H1 (cell line): ENCODE results near the gene RIPOR3. TPM values are rescaled to one million over a fixed set of nuclear protein-coding genes. Genes with fewer than 3 reads are reported as not detected.

ENCODE experiments used
- CTCF ChIA-PET: fragments of 300-600 bp; sonication (Branson Sonifier 250); formaldehyde crosslinking; loops from one replicate; lab custom pipeline; 2021; ENCODE audit not compliant: partially characterized antibody; lab: Charles Lee
- POLR2A ChIA-PET: fragments of 300-600 bp; sonication (Branson Sonifier 250); formaldehyde crosslinking; loops from one replicate; lab custom pipeline; 2021; ENCODE audit warnings: inconsistent platforms; ENCODE audit not compliant: partially characterized antibody; lab: Charles Lee
- DNase-seq, 2 experiments: peaks; one replicate each; pipeline versions ENCODE4 v3.0.0 to v3.0.0-alpha.2; 2010 to 2022; ENCODE audit warnings: low spot score in 2 of 2, low read depth in 1 of 2, mixed read lengths in 1 of 2
- FAIRE-seq: peaks from 2 replicates; lab custom pipeline; 2011; peaks lifted over from hg19 to GRCh38; lab: Jason Lieb, UNC
- H2AFZ ChIP-seq: 2 replicates; pipeline ENCODE4 v1.8.1; 2012; ENCODE audit warnings: low read length, inconsistent platforms
- H2AK5ac ChIP-seq: 2 replicates; pipeline ENCODE4 v1.6.1; 2013; ENCODE audit warnings: low read depth, low read length
- H2BK120ac ChIP-seq: replicated peaks from 2 replicates; pipeline ENCODE3; 2013; ENCODE audit warnings: low read depth, low read length, inconsistent platforms
- H2BK12ac ChIP-seq: 2 replicates; pipeline ENCODE4 v1.6.1; 2013; ENCODE audit warnings: low read depth, low read length
- H2BK15ac ChIP-seq: 2 replicates; pipeline ENCODE4 v1.6.1; 2013; ENCODE audit warnings: low read length
- H2BK20ac ChIP-seq: 2 replicates; pipeline ENCODE4 v1.6.1; 2013; ENCODE audit warnings: low read length
- H2BK5ac ChIP-seq: 2 replicates; pipeline ENCODE4 v1.6.1; 2013; ENCODE audit warnings: low read depth, low read length
- H3K14ac ChIP-seq: 2 replicates; pipeline ENCODE4 v1.6.1; 2013; ENCODE audit warnings: inconsistent platforms; ENCODE audit not compliant: insufficient read length
- H3K18ac ChIP-seq: 2 replicates; pipeline ENCODE4 v1.6.1; 2013; ENCODE audit warnings: low read length; ENCODE audit errors: extremely low read depth
- H3K23ac ChIP-seq: 2 replicates; pipeline ENCODE4 v1.6.1; 2013; ENCODE audit warnings: inconsistent platforms; ENCODE audit not compliant: insufficient read length
- H3K23me2 ChIP-seq: 2 replicates; pipeline ENCODE4 v1.6.1; 2013; ENCODE audit warnings: low read depth, low read length
- H3K27ac ChIP-seq: 2 replicates; pipeline ENCODE4 v1.6.1; 2011; ENCODE audit warnings: low read depth, low read length, inconsistent platforms
- H3K27me3 ChIP-seq, 4 experiments: replicated peaks in 1 of 4; 1 replicate in 1 of 4; 2 replicates in 3 of 4; pipeline versions ENCODE4 v1.6.1 to v1.8.1; 2011 to 2013; ENCODE audit warnings: low read length in 3 of 4, mild to moderate bottlenecking in 3 of 4, inconsistent platforms in 2 of 4, mixed read lengths in 2 of 4, moderate library complexity in 1 of 4; ENCODE audit not compliant: control insufficient read depth in 3 of 4, insufficient read depth in 3 of 4; ENCODE audit errors: extremely low read depth in 1 of 4
- H3K36me3 ChIP-seq, 4 experiments: 2 replicates each; pipeline versions ENCODE4 v1.6.1 to v1.8.1; 2011 to 2013; ENCODE audit warnings: mild to moderate bottlenecking in 4 of 4, low read length in 3 of 4, moderate library complexity in 2 of 4, control low read depth in 1 of 4, inconsistent platforms in 1 of 4; ENCODE audit not compliant: insufficient read depth in 4 of 4, control insufficient read depth in 2 of 4
- H3K4ac ChIP-seq: replicated peaks from 2 replicates; pipeline ENCODE3; 2013; ENCODE audit warnings: low read length, low read depth, mixed read lengths, inconsistent platforms; ENCODE audit not compliant: insufficient read length
- H3K4me1 ChIP-seq, 4 experiments: replicated peaks in 1 of 4; 1 replicate in 1 of 4; 2 replicates in 3 of 4; pipeline versions ENCODE4 v1.6.1 to v1.8.1; 2011 to 2013; ENCODE audit warnings: low read length in 3 of 4, inconsistent platforms in 2 of 4, mixed read lengths in 1 of 4; ENCODE audit not compliant: insufficient read depth in 4 of 4, control insufficient read depth in 3 of 4
- H3K4me2 ChIP-seq, 2 experiments: 2 replicates each; pipeline versions ENCODE4 v1.6.1 to v1.8.1; 2011 to 2013; ENCODE audit warnings: low read depth in 2 of 2, low read length in 2 of 2, control low read depth in 1 of 2, inconsistent platforms in 1 of 2, mild to moderate bottlenecking in 1 of 2; ENCODE audit not compliant: insufficient read depth in 1 of 2
- H3K4me3 ChIP-seq, 4 experiments: fragments of 200-600, 300-600 bp in 1 of 4; sonication (generic), shearing (Covaris generic), sonication (Bioruptor Twin) in 1 of 4; 2 replicates each; pipeline versions ENCODE4 v1.5.1 to v1.8.1; 2011 to 2016; ENCODE audit warnings: low read length in 4 of 4, low read depth in 3 of 4, control low read depth in 2 of 4, inconsistent platforms in 2 of 4, mild to moderate bottlenecking in 2 of 4, mixed read lengths in 1 of 4, moderate library complexity in 1 of 4; ENCODE audit not compliant: insufficient read depth in 2 of 4; ENCODE audit errors: extremely low read depth in 1 of 4
- H3K56ac ChIP-seq: replicated peaks from 2 replicates; pipeline ENCODE3; 2013; ENCODE audit warnings: low read depth, mild to moderate bottlenecking, mixed read lengths, low read length, inconsistent platforms; ENCODE audit not compliant: insufficient read length
- H3K79me1 ChIP-seq: 2 replicates; pipeline ENCODE4 v1.6.1; 2013; ENCODE audit warnings: low read depth, low read length, control low read depth
- H3K79me2 ChIP-seq, 2 experiments: 2 replicates each; pipeline versions ENCODE4 v1.6.1 to v1.8.1; 2012 to 2013; ENCODE audit warnings: low read length in 2 of 2, mild to moderate bottlenecking in 2 of 2, inconsistent platforms in 1 of 2; ENCODE audit not compliant: insufficient read depth in 2 of 2, control insufficient read depth in 1 of 2
- H3K9ac ChIP-seq, 4 experiments: replicated peaks in 1 of 4; 1 replicate in 1 of 4; 2 replicates in 3 of 4; pipeline versions ENCODE4 v1.6.1 to v1.8.1; 2011 to 2013; ENCODE audit warnings: low read depth in 3 of 4, low read length in 3 of 4, control low read depth in 2 of 4, mild to moderate bottlenecking in 2 of 4, moderate library complexity in 2 of 4, inconsistent platforms in 1 of 4; ENCODE audit errors: extremely low read depth in 1 of 4
- H3K9me3 ChIP-seq, 2 experiments: 2 replicates each; pipeline versions ENCODE4 v1.6.1 to v1.8.1; 2012 to 2013; ENCODE audit warnings: mild to moderate bottlenecking in 2 of 2, moderate library complexity in 2 of 2, control low read depth in 1 of 2, inconsistent platforms in 1 of 2, low read depth in 1 of 2, low read length in 1 of 2, mixed read lengths in 1 of 2; ENCODE audit not compliant: insufficient read depth in 2 of 2
- H4K20me1 ChIP-seq, 2 experiments: replicated peaks in 1 of 2; 2 replicates each; pipeline versions ENCODE3 to v1.8.1; 2011 to 2013; ENCODE audit warnings: inconsistent platforms in 2 of 2, low read length in 2 of 2, mild to moderate bottlenecking in 1 of 2; ENCODE audit not compliant: insufficient read depth in 2 of 2, control insufficient read depth in 1 of 2
- H4K5ac ChIP-seq: 2 replicates; pipeline ENCODE4 v1.6.1; 2013; ENCODE audit warnings: low read length, low read depth, mixed read lengths, inconsistent platforms; ENCODE audit not compliant: insufficient read length
- H4K8ac ChIP-seq: 2 replicates; pipeline ENCODE4 v1.8.0; 2013; ENCODE audit warnings: mild to moderate bottlenecking, moderate library complexity, low read length, inconsistent platforms; ENCODE audit not compliant: insufficient read depth; ENCODE audit errors: extremely low read depth
- H4K91ac ChIP-seq: replicated peaks from 2 replicates; pipeline ENCODE3; 2013; ENCODE audit warnings: low read length, mixed read lengths, inconsistent platforms; ENCODE audit not compliant: insufficient read length
- ASH2L ChIP-seq: fragments of 200-600, 300-600 bp; sonication (generic); IDR thresholded peaks from one replicate; pipeline ENCODE4 v1.7.1; 2017; ENCODE audit warnings: low read length
- CBX5 ChIP-seq: fragments of 300-800, 300-1000 bp; sonication (generic); IDR thresholded peaks from 2 replicates; pipeline ENCODE4 v1.7.1; 2016; ENCODE audit warnings: antibody characterized with exemption, low read length, low read depth
- CTBP2 ChIP-seq: IDR thresholded peaks from 2 replicates; pipeline ENCODE4 v1.7.0; 2011; ENCODE audit warnings: borderline replicate concordance, mild to moderate bottlenecking, moderate library complexity, mixed read lengths, low read length; ENCODE audit not compliant: insufficient read depth, insufficient read length
- EGR1 ChIP-seq: IDR thresholded peaks from 2 replicates; pipeline ENCODE4 v1.6.1; 2011; ENCODE audit warnings: low read depth, low read length, borderline replicate concordance
- FOSL1 ChIP-seq: IDR thresholded peaks from 2 replicates; pipeline ENCODE4 v1.6.1; 2011; ENCODE audit warnings: mild to moderate bottlenecking, low read depth, low read length, moderate library complexity; ENCODE audit not compliant: insufficient read depth
- GTF2F1 ChIP-seq: IDR thresholded peaks from 2 replicates; pipeline ENCODE4 v1.6.1; 2012; ENCODE audit warnings: low read depth, low read length, improper control_type of control experiment, borderline replicate concordance
- MAFK ChIP-seq: IDR thresholded peaks from 2 replicates; pipeline ENCODE4 v1.6.1; 2012; ENCODE audit warnings: low read depth, mild to moderate bottlenecking, improper control_type of control experiment, low read length
- NRF1 ChIP-seq: IDR thresholded peaks from 2 replicates; pipeline ENCODE4 v1.6.1; 2011; ENCODE audit warnings: mild to moderate bottlenecking, low read depth, low read length, improper control_type of control experiment
- PHF8 ChIP-seq: fragments of 200-600 bp; sonication (generic); conservative IDR thresholded peaks from 2 replicates; pipeline ENCODE4 v1.7.1; 2012; ENCODE audit warnings: low read depth, mild to moderate bottlenecking, inconsistent platforms, low read length, moderate library complexity
- POLR2A ChIP-seq, 2 experiments: IDR thresholded peaks; 1 replicate in 1 of 2; 2 replicates in 1 of 2; pipeline ENCODE4 v1.6.1; 2011; ENCODE audit warnings: low read depth in 2 of 2, low read length in 2 of 2, mild to moderate bottlenecking in 2 of 2; ENCODE audit errors: control extremely low read depth in 1 of 2
- RNF2 ChIP-seq: fragments of 200-900, 300-1000 bp; sonication (generic); IDR thresholded peaks from 2 replicates; pipeline ENCODE4 v1.7.1; 2016; ENCODE audit warnings: borderline replicate concordance, low read depth, mild to moderate bottlenecking, antibody characterized with exemption, low read length; ENCODE audit not compliant: poor library complexity, severe bottlenecking; ENCODE audit errors: missing control alignments
- SP1 ChIP-seq: IDR thresholded peaks from 2 replicates; pipeline ENCODE4 v1.6.1; 2011; ENCODE audit warnings: low read depth, low read length
- TAF1 ChIP-seq: IDR thresholded peaks from 2 replicates; pipeline ENCODE4 v1.6.1; 2011; ENCODE audit warnings: mild to moderate bottlenecking, low read depth, low read length
- TCF12 ChIP-seq: IDR thresholded peaks from 2 replicates; pipeline ENCODE4 v1.6.1; 2011; ENCODE audit warnings: low read depth, mild to moderate bottlenecking, low read length
- YY1 ChIP-seq: IDR thresholded peaks from 2 replicates; pipeline ENCODE4 v1.6.1; 2011; ENCODE audit warnings: low read depth, mild to moderate bottlenecking, low read length
- WGBS, 2 experiments: shearing (Covaris generic) in 1 of 2; methylation state at CpG; one replicate each; pipeline versions ENCODE4 v1.1.6 to v1.1.7; 2013 to 2015; ENCODE audit warnings: low lambda C conversion rate in 2 of 2, mixed read lengths in 2 of 2, inconsistent platforms in 1 of 2, low coverage in 1 of 2, missing lambda C conversion rate in 1 of 2; ENCODE audit not compliant: insufficient replicate concordance in 2 of 2, insufficient coverage in 1 of 2, insufficient read length in 1 of 2; ENCODE audit errors: extremely low coverage in 1 of 2, missing lambda C conversion rate in 1 of 2; 5-methylcytosine and 5-hydroxymethylcytosine counted together
- polyA plus RNA-seq, 7 experiments: library from polyadenylated mRNA; depleted of rRNA in 3 of 7; stranded (reverse) in 5 of 7; unstranded in 2 of 7; fragments of >200 nt in 5 of 7; fragments of 200-250 nt in 2 of 7; gene quantifications; 1 replicate in 5 of 7; 2 replicates in 1 of 7; 4 replicates in 1 of 7; pipeline versions ENCODE4 v1.2.1 to v1.2.3, GENCODE V29; 2011 to 2013; ENCODE audit warnings: missing spikeins in 2 of 7, mixed read lengths in 2 of 7
- total RNA-seq: library from RNA; stranded (reverse); fragmentation: NEBNext Ultra II Directional; extraction: Animal tissue kit (Norgen Biotek cat#: 25700); gene quantifications from 2 replicates; pipeline ENCODE4 v1.2.1, GENCODE V29; 2021

The RIPOR3 gene
- total and polyA plus RNA-seq, 2 of the 8 experiments (the other 6 are each of a cell fraction or from before 2014, with no cell fraction given) = 3.6 to 4.5 TPM

- H2BK5ac ChIP-seq = no peak overlapping the region
- H3K27me3 ChIP-seq = no peaks in the 10 kb centered on the region
- DNase-seq = no peak
- POLR2A ChIA-PET = no interaction called here
- no peak overlapping the region for H4K8ac ChIP-seq
- no peak overlapping the region for H3K18ac ChIP-seq
- no peak overlapping the region for H3K4me3 ChIP-seq
- peaks cover 0 to 7% of the 10 kb centered on the region in 2 experiments for H4K20me1 ChIP-seq
- peaks cover 6% of the 10 kb centered on the region; the same call in 1 of the 2 replicates for H3K23me2 ChIP-seq
- H3K56ac ChIP-seq = no peak overlapping the region
- H3K4ac ChIP-seq = peak overlapping the region; percentile 94
- H3K14ac ChIP-seq = no peak overlapping the region
- no peaks in the 10 kb centered on the region for H3K79me2 ChIP-seq
- H3K27ac ChIP-seq = no peak overlapping the region
- no peak overlapping the region for H2BK20ac ChIP-seq
- no peak for FAIRE-seq
- 0 out of 2 replicates have a peak, but pooled peaks cover 3% of the 10 kb centered on the region for H3K79me1 ChIP-seq
- peaks cover 0 to 3% (median 0%) of the 10 kb centered on the region in 4 experiments; a peak in 2 of 7 replicates for H3K4me1 ChIP-seq
- H2BK15ac ChIP-seq = no peak overlapping the region
- H2AFZ ChIP-seq = no peak overlapping the region
- H3K36me3 ChIP-seq = no peaks in the 10 kb centered on the region
- no peak overlapping the region for H4K91ac ChIP-seq
- H3K4me2 ChIP-seq = no peak overlapping the region
- H3K9me3 ChIP-seq = no peaks in the 10 kb centered on the region
- peak overlapping the region; percentile 45; the same call in 1 of the 2 replicates for H2BK12ac ChIP-seq
- H2AK5ac ChIP-seq = peak overlapping the region; percentile 43; the same call in 1 of the 2 replicates
- no peak overlapping the region for H2BK120ac ChIP-seq
- CTCF ChIA-PET = interaction anchor here (0.7 to 12.4 kb wide), 5 partner anchors 42 to 79 kb away, joined by 3 to 92 read pairs (median 8); no protein-coding TSS in a partner anchor
- H3K23ac ChIP-seq = peak overlapping the region; percentile 74
- H3K9ac ChIP-seq = no peak overlapping the region; a peak in 1 of 7 replicates
- 93% methylated on average over 4 of the region's 4 CpGs; no CpG with 5 or more reads in 1 of the 2 experiments for WGBS, 2 experiments
- H4K5ac ChIP-seq = no peak overlapping the region
- TF ChIP-seq YY1 (no peak), CTBP2 (no peak), FOSL1 (no peak), POLR2A (IDR thresholded peaks at IDR 0.05; ENCODE audit: control extremely low read depth in 1 of 2, low read depth in 2 of 2, low read length in 2 of 2) (no peak), SP1 (no peak), NRF1 (no peak), RNF2 (no peak), GTF2F1 (no peak), PHF8 (no peak), TAF1 (no peak), MAFK (no peak), TCF12 (no peak), EGR1 (no peak), CBX5 (no peak), ASH2L (no peak)
Observed at GRCh38 chr20:50668798-50669197, 22.5 kb downstream of the RIPOR3 start.
